Daoy (cell line): Measurements from ENCODE around the gene GJD3. TPM values are rescaled to one million over a fixed set of nuclear protein-coding genes. Genes with fewer than 3 reads are reported as not detected.

Source experiments
- total RNA-seq: library from RNA; depleted of rRNA; stranded (reverse); fragments of >200 nt; shearing (Covaris generic); gene quantifications from 2 replicates; pipeline ENCODE4 v1.2.3, GENCODE V29; 2014; rRNA removed

GJD3 gene
- total RNA-seq, 1 experiment from 2014 or later: not detected

Other genes starting within 250 kb of the GJD3 start
- 46.5 and 52.5 TPM in 2 replicates for gene MSL1, start 242.8 kb downstream of the GJD3 start, total RNA-seq
- gene CASC3, start 224.2 kb downstream of the GJD3 start, total RNA-seq: 47.8 and 56.5 TPM in 2 replicates
- 0.51 and 1.2 TPM in 2 replicates for gene RAPGEFL1, start 187.3 kb downstream of the GJD3 start, total RNA-seq
- gene WIPF2, start 145.4 kb downstream of the GJD3 start, total RNA-seq: 4.9 and 6.3 TPM in 2 replicates
- gene CDC6, start 76.9 kb downstream of the GJD3 start, total RNA-seq: 124 and 145 TPM in 2 replicates
- 15.6 and 19.9 TPM in 2 replicates for gene RARA, start 55.6 kb downstream of the GJD3 start, total RNA-seq
- 372 and 402 TPM in 2 replicates for gene TOP2A, start 53.2 kb upstream of the GJD3 start, total RNA-seq
- gene IGFBP4, start 78.7 kb upstream of the GJD3 start, total RNA-seq: 67.4 and 68.8 TPM in 2 replicates
- gene TNS4, start 136.9 kb upstream of the GJD3 start, total RNA-seq: 0.24 and 0.40 TPM in 2 replicates
- gene CCR7, start 200.7 kb upstream of the GJD3 start, total RNA-seq: not detected in 2 replicates